ENCODE results near the gene RBMS1.

DNA sequence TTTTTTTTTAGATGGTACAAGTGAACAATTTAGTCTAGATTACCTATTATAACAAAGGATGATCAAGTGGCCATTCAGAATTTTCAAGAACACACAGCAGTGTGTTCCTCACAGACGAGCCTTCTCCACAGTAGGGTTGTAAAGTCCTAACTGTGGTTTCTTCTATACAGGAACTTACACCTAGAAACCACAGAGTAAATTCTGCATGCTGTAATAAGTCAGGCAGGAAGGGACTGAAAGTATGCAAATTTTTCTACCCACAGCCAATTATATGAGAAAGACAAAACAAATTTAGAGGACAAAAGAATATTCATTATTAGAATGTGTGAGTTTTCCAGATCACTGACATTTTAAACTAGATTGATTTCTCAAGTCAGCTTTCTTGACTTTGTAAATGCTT, 99.5 kb downstream of the RBMS1 start:
- TF ChIP-seq, protein P1, sequence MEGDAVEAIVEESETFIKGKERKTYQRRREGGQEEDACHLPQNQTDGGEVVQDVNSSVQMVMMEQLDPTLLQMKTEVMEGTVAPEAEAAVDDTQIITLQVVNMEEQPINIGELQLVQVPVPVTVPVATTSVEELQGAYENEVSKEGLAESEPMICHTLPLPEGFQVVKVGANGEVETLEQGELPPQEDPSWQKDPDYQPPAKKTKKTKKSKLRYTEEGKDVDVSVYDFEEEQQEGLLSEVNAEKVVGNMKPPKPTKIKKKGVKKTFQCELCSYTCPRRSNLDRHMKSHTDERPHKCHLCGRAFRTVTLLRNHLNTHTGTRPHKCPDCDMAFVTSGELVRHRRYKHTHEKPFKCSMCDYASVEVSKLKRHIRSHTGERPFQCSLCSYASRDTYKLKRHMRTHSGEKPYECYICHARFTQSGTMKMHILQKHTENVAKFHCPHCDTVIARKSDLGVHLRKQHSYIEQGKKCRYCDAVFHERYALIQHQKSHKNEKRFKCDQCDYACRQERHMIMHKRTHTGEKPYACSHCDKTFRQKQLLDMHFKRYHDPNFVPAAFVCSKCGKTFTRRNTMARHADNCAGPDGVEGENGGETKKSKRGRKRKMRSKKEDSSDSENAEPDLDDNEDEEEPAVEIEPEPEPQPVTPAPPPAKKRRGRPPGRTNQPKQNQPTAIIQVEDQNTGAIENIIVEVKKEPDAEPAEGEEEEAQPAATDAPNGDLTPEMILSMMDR (IDR thresholded peaks at IDR 0.05; ENCODE audit: low read depth, low read length, poor library complexity, severe bottlenecking), result no peak
- no peak for TF ChIP-seq EZH2phosphoT487 (IDR thresholded peaks at IDR 0.05; ENCODE audit: borderline replicate concordance, low read length)

Data from DOHH2 (cell line).